HepG2 (cell line): Measurements from ENCODE around the gene CMC1.

Experiments
- CTCF ChIP-seq: sonication (generic); formaldehyde crosslinking; IDR thresholded peaks from 2 replicates; pipeline ENCODE4 v1.5.0; 2020; ENCODE audit warnings: mild to moderate bottlenecking, missing genetic modification reagents, moderate library complexity
- EP300 ChIP-seq, 3 experiments: sonication (generic) in 1 of 3; formaldehyde crosslinking in 1 of 3; IDR thresholded peaks; 2 replicates each; pipeline versions ENCODE4 v1.5.1 to v1.6.1; 2011 to 2020; ENCODE audit warnings: low read depth in 2 of 3, low read length in 2 of 3, borderline replicate concordance in 1 of 3, improper control_type of control experiment in 1 of 3, mild to moderate bottlenecking in 1 of 3, missing genetic modification reagents in 1 of 3, moderate library complexity in 1 of 3
- HCFC1 ChIP-seq: fragments of 150-350 bp; IDR thresholded peaks from 2 replicates; pipeline ENCODE4 v1.6.1; 2014; ENCODE audit warnings: low read depth, low read length
- HNF4A ChIP-seq: sonication (generic); formaldehyde crosslinking; IDR thresholded peaks from 2 replicates; pipeline ENCODE4 v1.4.0; 2020; ENCODE audit warnings: missing genetic modification reagents
- NR1H2 ChIP-seq: sonication (generic); formaldehyde crosslinking; IDR thresholded peaks from 2 replicates; pipeline ENCODE4 v1.8.1; 2022; ENCODE audit warnings: low read depth, missing genetic modification reagents, borderline replicate concordance
- ONECUT2 ChIP-seq: sonication (generic); formaldehyde crosslinking; IDR thresholded peaks from 2 replicates; pipeline ENCODE4 v1.4.0; 2020; ENCODE audit warnings: missing genetic modification reagents
- PHF21A ChIP-seq: sonication (generic); formaldehyde crosslinking; IDR thresholded peaks from 2 replicates; pipeline ENCODE4 v1.5.0; 2020; ENCODE audit warnings: mild to moderate bottlenecking, missing genetic modification reagents
- PRDM4 ChIP-seq: sonication (generic); formaldehyde crosslinking; IDR thresholded peaks from 2 replicates; pipeline ENCODE4 v1.9.0; 2021; ENCODE audit warnings: missing genetic modification reagents, borderline replicate concordance
- SIX4 ChIP-seq: sonication (generic); formaldehyde crosslinking; IDR thresholded peaks from 2 replicates; pipeline ENCODE4 v1.4.0; 2020; ENCODE audit warnings: missing genetic modification reagents
- ZBTB8A ChIP-seq: sonication (generic); formaldehyde crosslinking; IDR thresholded peaks from 2 replicates; pipeline ENCODE4 v1.4.0; 2020; ENCODE audit warnings: mild to moderate bottlenecking, low read depth, missing genetic modification reagents, borderline replicate concordance
- ZNF333 ChIP-seq: sonication (generic); formaldehyde crosslinking; IDR thresholded peaks from 2 replicates; pipeline ENCODE4 v1.4.0; 2020; ENCODE audit warnings: mild to moderate bottlenecking, missing genetic modification reagents, borderline replicate concordance
- ZNF546 ChIP-seq: sonication (generic); formaldehyde crosslinking; conservative IDR thresholded peaks from 2 replicates; pipeline ENCODE4 v1.8.1; 2023; ENCODE audit warnings: mild to moderate bottlenecking, missing genetic modification reagents
- TF ChIP-seq, protein P1 (sequence below): sonication (generic); formaldehyde crosslinking; IDR thresholded peaks from 2 replicates; pipeline ENCODE4 v1.8.0; 2022; ENCODE audit warnings: low read depth, missing genetic modification reagents
- TF ChIP-seq, protein P2 (sequence below): IDR thresholded peaks from 2 replicates; pipeline ENCODE4 v1.6.1; 2016

DNA sequence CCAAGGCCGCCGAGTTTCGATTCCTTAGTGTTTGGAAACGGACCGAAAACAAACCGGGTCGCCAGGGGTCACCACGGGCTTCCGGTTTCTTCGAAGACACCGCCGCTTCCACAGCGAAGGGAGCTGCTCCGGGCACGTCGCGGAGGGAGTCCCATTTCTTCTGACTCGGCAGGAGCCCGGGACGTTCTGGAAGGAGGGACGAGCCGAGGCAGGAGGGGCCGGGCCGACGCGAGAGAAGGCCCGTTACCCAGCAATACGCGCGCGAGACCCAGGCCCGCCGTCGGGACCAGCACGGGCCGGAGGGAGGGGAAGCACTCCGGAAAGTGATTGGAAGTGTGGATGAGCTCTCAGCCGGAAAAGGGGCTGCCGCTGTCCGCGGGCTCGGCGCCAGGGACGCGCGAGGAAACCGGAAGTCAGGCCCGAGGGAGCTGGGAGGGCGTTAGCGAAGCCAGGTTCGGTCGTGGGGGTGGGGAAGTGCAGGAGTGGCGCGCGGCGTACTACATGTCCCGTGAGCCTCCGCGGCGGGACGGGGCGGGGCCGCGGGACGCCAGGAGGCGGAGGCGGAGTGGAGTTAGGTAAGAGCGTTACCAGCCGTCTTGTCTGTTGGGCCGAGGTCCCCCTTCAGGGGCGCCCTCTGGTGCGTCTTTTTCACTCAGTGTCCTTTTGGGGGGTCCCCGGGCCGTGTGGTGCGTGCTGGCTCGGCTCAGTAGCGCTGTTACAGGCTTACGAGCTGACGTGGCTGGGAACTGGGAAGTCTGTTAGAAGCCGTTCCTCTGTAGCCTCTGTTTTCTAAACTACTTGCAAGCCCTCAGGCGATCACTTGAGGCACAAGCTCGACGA, 107.4 kb downstream of the CMC1 start, which contains the start of the genes AZI2 and ZCWPW2:
- TF ChIP-seq, protein P1, sequence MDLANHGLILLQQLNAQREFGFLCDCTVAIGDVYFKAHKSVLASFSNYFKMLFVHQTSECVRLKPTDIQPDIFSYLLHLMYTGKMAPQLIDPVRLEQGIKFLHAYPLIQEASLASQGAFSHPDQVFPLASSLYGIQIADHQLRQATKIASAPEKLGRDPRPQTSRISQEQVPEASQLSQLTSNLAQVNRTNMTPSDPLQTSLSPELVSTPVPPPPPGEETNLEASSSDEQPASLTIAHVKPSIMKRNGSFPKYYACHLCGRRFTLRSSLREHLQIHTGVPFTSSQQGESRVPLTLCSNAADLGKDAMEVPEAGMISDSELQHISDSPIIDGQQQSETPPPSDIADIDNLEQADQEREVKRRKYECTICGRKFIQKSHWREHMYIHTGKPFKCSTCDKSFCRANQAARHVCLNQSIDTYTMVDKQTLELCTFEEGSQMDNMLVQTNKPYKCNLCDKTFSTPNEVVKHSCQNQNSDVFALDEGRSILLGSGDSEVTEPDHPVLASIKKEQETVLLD (CRISPR knock-in tag): peak; percentile 81
- TF ChIP-seq PHF21A: peak; percentile 71; the same call in 1 of the 2 replicates
- TF ChIP-seq PRDM4 (CRISPR knock-in tag): no peak
- TF ChIP-seq, protein P2, sequence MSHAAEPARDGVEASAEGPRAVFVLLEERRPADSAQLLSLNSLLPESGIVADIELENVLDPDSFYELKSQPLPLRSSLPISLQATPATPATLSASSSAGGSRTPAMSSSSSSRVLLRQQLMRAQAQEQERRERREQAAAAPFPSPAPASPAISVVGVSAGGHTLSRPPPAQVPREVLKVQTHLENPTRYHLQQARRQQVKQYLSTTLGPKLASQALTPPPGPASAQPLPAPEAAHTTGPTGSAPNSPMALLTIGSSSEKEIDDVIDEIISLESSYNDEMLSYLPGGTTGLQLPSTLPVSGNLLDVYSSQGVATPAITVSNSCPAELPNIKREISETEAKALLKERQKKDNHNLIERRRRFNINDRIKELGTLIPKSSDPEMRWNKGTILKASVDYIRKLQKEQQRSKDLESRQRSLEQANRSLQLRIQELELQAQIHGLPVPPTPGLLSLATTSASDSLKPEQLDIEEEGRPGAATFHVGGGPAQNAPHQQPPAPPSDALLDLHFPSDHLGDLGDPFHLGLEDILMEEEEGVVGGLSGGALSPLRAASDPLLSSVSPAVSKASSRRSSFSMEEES (CRISPR knock-in tag): no peak
- no peak for TF ChIP-seq EP300 (IDR thresholded peaks at IDR 0.05; ENCODE audit: low read depth in 2 of 2, low read length in 2 of 2)
- TF ChIP-seq EP300 (CRISPR knock-in tag; IDR thresholded peaks at IDR 0.05; ENCODE audit: borderline replicate concordance): peak; percentile 12; the same call in 1 of the 2 replicates
- peak; percentile 4; the same call in 1 of the 2 replicates for TF ChIP-seq HNF4A (CRISPR knock-in tag)
- TF ChIP-seq HCFC1: peak; percentile 85
- TF ChIP-seq ZNF546: peak; percentile 77; the same call in 1 of the 2 replicates
- TF ChIP-seq ONECUT2: no peak
- 0 out of 2 replicates have a peak, but pooled peaks have one; percentile 51 for TF ChIP-seq ZBTB8A (CRISPR knock-in tag)
- TF ChIP-seq CTCF (CRISPR knock-in tag): peak; percentile 61
- TF ChIP-seq ZNF333 (CRISPR knock-in tag): peak; percentile 70; the same call in 1 of the 2 replicates
- TF ChIP-seq SIX4: no peak
- peak; percentile 41; the same call in 1 of the 2 replicates for TF ChIP-seq NR1H2 (CRISPR knock-in tag)
